AG04449 (cell line): ENCODE measurements around the gene GLIPR1L1.

ENCODE experiments used
- CTCF ChIA-PET: fragments of 350-600 bp; formaldehyde crosslinking; extraction: SDS; loops from one replicate; lab custom pipeline; 2021; ENCODE audit warnings: antibody characterized with exemption; lab: Yijun Ruan, JAX
- POLR2A ChIA-PET: fragments of 400-600, 350-600 bp; formaldehyde crosslinking; extraction: SDS; loops from one replicate; lab custom pipeline; 2020; ENCODE audit warnings: antibody characterized with exemption, inconsistent platforms; lab: Yijun Ruan, JAX
- DNase-seq: peaks from one replicate; pipeline ENCODE4 v3.0.0-alpha.2; 2010; ENCODE audit warnings: low read depth, low spot score
- H3K4me3 ChIP-seq: 2 replicates; pipeline ENCODE4 v1.5.1; 2011; ENCODE audit warnings: low read depth, mild to moderate bottlenecking, control low read depth, low read length
- TF ChIP-seq, protein P1 (sequence below): IDR thresholded peaks from one replicate; pipeline ENCODE4 v1.5.1; 2011; ENCODE audit warnings: mild to moderate bottlenecking, moderate library complexity, low read length, control low read depth, inconsistent platforms; ENCODE audit not compliant: insufficient read depth; ENCODE audit errors: missing control alignments

Gene GLIPR1L1

DNA sequence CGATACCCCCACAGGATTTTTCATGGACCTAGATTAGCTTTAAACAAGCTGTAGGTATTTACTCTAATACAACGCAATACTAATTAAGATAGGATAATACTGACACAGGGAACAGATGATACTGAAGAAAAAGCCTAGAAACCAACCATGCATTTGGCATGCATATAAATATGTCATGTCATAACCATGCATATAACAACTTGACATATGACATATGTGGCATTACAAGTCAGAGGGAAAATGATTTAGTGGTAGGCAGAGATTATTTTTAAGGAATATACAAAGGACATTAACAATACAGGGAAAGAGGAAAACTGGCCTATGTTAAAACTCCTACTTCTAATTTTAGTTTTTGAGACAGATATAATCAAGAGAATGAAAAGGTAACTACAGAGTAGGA is 32.2 kb upstream of the GLIPR1L1 start:
- DNase-seq: no peak
- TF ChIP-seq, protein P1, sequence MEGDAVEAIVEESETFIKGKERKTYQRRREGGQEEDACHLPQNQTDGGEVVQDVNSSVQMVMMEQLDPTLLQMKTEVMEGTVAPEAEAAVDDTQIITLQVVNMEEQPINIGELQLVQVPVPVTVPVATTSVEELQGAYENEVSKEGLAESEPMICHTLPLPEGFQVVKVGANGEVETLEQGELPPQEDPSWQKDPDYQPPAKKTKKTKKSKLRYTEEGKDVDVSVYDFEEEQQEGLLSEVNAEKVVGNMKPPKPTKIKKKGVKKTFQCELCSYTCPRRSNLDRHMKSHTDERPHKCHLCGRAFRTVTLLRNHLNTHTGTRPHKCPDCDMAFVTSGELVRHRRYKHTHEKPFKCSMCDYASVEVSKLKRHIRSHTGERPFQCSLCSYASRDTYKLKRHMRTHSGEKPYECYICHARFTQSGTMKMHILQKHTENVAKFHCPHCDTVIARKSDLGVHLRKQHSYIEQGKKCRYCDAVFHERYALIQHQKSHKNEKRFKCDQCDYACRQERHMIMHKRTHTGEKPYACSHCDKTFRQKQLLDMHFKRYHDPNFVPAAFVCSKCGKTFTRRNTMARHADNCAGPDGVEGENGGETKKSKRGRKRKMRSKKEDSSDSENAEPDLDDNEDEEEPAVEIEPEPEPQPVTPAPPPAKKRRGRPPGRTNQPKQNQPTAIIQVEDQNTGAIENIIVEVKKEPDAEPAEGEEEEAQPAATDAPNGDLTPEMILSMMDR: no peak
- ChIA-PET CTCF (no interaction called here), POLR2A (no interaction called here)
- H3K4me3 ChIP-seq: no peak overlapping the region

DNA sequence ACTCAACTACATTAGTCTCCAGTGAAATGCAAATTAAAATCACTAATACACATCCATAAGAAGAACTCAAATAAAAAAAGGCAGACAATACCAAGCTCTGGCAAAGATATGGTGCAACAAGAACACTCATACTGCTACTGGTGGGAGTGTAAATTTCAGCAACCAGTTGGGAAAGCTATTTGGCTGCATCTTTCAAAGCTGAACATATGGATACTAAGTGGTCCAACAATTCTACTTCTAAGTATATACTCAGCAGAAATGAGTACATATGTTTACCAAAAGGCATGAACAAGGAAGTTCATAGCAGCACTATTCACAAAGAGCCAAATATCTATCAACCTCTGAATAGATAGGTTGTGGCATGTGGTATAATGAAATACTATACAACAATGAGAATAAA is 31.7 kb upstream of the GLIPR1L1 start:
- H3K4me3 ChIP-seq: no peak overlapping the region
- DNase-seq: no peak
- TF ChIP-seq, protein P1: no peak
- POLR2A ChIA-PET: no interaction called here
- CTCF ChIA-PET: no interaction called here

DNA sequence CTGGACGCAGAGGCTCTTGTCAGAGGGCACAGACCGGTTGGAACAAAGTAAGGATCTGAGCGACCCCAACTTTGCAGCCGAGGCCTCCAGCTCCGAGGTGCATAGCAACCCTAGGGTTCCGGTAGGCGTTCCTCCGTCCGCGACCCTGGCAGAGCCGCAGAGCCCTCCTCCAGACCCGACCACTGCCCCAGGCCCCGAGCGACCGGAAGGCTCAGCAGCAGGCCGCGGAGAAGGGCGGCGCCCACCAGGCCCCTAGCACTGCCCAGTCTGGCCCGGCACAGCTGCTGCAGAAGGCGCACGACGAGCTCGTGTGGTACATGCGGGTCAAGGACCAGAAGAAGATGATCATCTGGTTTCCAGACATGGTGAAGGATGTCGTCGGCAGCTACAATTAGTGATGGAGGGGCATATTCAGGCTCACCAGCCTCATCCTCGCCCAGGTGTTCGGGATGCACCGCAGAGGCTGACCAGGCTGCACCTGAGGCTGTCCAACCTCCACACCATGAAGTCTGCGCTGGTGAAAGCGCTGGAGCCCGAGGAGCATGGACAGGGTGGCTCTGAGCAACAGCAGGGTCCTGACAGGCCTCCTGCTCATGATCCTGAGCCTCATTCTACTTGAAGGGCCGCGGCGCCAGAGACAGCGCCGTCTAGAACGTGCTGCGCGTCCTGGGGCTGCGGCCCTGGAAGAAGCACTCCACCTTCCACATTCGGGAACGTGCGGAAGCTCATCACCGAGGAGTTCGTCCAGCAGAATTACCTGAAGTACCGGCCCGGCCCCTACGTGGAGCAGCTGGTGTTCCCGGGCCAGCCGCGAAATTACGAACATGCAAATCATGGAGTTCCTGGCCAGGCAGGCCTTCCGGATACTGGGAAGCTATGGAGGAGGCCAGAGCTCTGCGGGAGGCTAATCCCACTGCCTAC is 28.8 kb upstream of the GLIPR1L1 start:
- POLR2A ChIA-PET: no interaction called here
- no peak overlapping the region for H3K4me3 ChIP-seq

DNA sequence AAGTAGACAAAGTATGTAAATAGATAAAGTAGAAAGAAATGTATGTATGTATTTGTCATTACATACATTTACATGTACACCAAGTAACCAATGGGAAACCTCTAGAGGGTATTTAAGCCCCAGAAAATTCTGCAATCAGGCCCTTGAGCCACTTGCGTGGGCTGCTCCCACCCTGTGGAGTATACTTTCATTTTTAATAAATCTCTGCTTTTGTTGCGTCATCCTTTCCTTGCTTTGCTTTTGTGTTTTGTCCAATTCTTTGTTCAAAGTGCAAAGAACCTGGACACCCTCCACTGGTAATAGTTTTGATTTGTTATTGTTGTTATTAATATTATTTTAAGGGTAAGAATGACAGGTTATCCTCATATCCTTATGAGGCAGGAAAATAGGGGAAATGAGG is 26.2 kb upstream of the GLIPR1L1 start:
- ChIA-PET POLR2A (no interaction called here), CTCF (interaction anchor here (0.9 kb wide), 1 partner anchor 19 kb away, joined by 3 read pairs; no protein-coding TSS in a partner anchor)
- TF ChIP-seq, protein P1: no peak
- no peak overlapping the region for H3K4me3 ChIP-seq
- DNase-seq: no peak

More for the DNA sequence above, 28.8 kb upstream of the GLIPR1L1 start:
- no peak for DNase-seq
- TF ChIP-seq, protein P1: no peak
- CTCF ChIA-PET: no interaction called here

DNA sequence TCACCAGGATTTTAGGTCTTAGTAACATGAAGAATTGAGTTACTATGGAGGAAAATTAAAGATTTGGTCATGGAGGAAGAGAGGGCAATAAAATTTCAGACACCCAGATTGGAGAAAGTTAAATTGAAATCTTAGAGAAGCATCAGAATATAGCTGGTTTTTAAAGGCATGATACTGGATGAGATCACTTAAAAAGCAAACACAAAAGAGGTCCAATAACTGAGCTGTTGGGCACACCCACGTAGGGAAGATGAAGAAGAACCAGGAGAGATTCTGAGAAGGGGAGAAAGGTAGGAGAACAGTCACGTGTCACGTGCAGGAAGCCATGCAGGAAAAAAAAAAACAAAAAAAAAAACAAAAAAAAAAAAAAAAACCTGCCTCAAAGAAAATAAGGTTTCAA is 23.1 kb upstream of the GLIPR1L1 start:
- DNase-seq: no peak
- TF ChIP-seq, protein P1: no peak
- ChIA-PET POLR2A (no interaction called here), CTCF (no interaction called here)
- no peak overlapping the region for H3K4me3 ChIP-seq

DNA sequence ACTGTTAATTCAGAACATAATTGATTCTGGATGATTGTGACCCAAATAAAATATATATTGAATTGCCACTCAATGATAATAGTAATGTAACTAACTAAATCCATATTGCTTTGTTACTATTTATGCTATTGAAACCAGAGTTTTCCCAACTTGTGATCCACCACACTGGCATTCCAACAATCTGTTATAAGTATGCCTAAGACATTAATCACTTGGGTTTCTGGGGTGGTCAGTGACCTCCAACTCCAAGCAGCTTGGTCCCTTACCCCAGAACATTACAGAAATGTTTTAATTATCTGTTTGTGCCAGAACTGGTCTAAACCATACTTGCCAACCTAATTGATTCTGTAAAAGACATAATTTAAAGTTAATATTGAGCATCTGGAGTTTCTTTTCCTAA is 19.0 kb upstream of the GLIPR1L1 start:
- TF ChIP-seq, protein P1: no peak
- ChIA-PET POLR2A (interaction anchor here (1.2 kb wide), 1 partner anchor 15 kb away, joined by 3 read pairs; the partner anchor contains the start of gene CAPS2), CTCF (interaction anchor here (1.2 to 1.5 kb wide), 2 partner anchors 14 to 76 kb away, joined by 3 to 7 read pairs; partner anchors contain the start of gene CAPS2)
- peak; percentile 51 for DNase-seq
- no peak overlapping the region for H3K4me3 ChIP-seq
